ENCODE data around the gene KLK10. TPM values are rescaled to one million over a fixed set of nuclear protein-coding genes. Genes with fewer than 3 reads are reported as not detected.

KLK10 gene
- total RNA-seq, 1 donor from 2014 or later = 1.6 TPM

- no peak for TF ChIP-seq CTCF (IDR thresholded peaks at IDR 0.05)
- intact Hi-C loops (cut with DNase I) = no loop called here
- H3K27me3 ChIP-seq = no peaks in the 10 kb centered on the region
- H3K36me3 ChIP-seq = no peaks in the 10 kb centered on the region
- no peak within 1 kb of the TSS for H3K27ac ChIP-seq
- DNase-seq (ENCODE audit: low spot score in 2 of 2) = no peak
- H3K9me3 ChIP-seq = no peaks in the 10 kb centered on the region
- H3K4me3 ChIP-seq = no peak within 1 kb of the TSS
- no peaks in the 10 kb centered on the region for H3K4me1 ChIP-seq
Measured at GRCh38 chr19:51026554-51026831, 7.0 kb upstream of the KLK10 start, which contains the start of gene KLK11. KLK11 (minus strand) TSS chr19:51026616; CDS start chr19:51025631, 985 bp downstream.

GRCh38 chr19:51025809-51026553 lies 6.5 kb upstream of the KLK10 start:
- DNase-seq (ENCODE audit: low spot score in 2 of 2) = no peak
- H3K4me3 ChIP-seq = no peak overlapping the region
- TF ChIP-seq CTCF (IDR thresholded peaks at IDR 0.05) = no peak

GRCh38 chr19:51025401-51025800 lies 5.9 kb upstream of the KLK10 start:
- intact Hi-C loops (cut with DNase I) = no loop called here
- no peaks in the 10 kb centered on the region for H3K4me1 ChIP-seq
- no peaks in the 10 kb centered on the region for H3K9me3 ChIP-seq
- H3K36me3 ChIP-seq = no peaks in the 10 kb centered on the region
- no peak for TF ChIP-seq CTCF (IDR thresholded peaks at IDR 0.05)
- no peak for DNase-seq (ENCODE audit: low spot score in 2 of 2)
- H3K27me3 ChIP-seq = no peaks in the 10 kb centered on the region
- H3K27ac ChIP-seq = no peak overlapping the region
- H3K4me3 ChIP-seq = no peak overlapping the region

More at GRCh38 chr19:51025809-51026553, 6.5 kb upstream of the KLK10 start:
- Histone ChIP-seq H3K4me1 (no peaks in the 10 kb centered on the region), H3K36me3 (no peaks in the 10 kb centered on the region), H3K27me3 (no peaks in the 10 kb centered on the region), H3K27ac (no peak overlapping the region), H3K9me3 (no peaks in the 10 kb centered on the region)
- intact Hi-C loops (cut with DNase I) = no loop called here

GRCh38 chr19:51024924-51025323 lies 5.4 kb upstream of the KLK10 start:
- H3K27me3 ChIP-seq = no peaks in the 10 kb centered on the region

GRCh38 chr19:51023946-51024345 lies 4.4 kb upstream of the KLK10 start:
- Histone ChIP-seq H3K36me3 (no peaks in the 10 kb centered on the region), H3K9me3 (no peaks in the 10 kb centered on the region), H3K4me3 (no peak overlapping the region), H3K4me1 (no peaks in the 10 kb centered on the region), H3K27me3 (no peaks in the 10 kb centered on the region), H3K27ac (no peak overlapping the region)
- intact Hi-C loops (cut with DNase I) = no loop called here
- no peak for DNase-seq (ENCODE audit: low spot score in 2 of 2)
- no peak for TF ChIP-seq CTCF (IDR thresholded peaks at IDR 0.05)

More at GRCh38 chr19:51024924-51025323, 5.4 kb upstream of the KLK10 start:
- intact Hi-C loops (cut with DNase I) = no loop called here
- TF ChIP-seq CTCF (IDR thresholded peaks at IDR 0.05) = no peak
- no peaks in the 10 kb centered on the region for H3K4me1 ChIP-seq
- DNase-seq (ENCODE audit: low spot score in 2 of 2) = no peak
- no peaks in the 10 kb centered on the region for H3K9me3 ChIP-seq
- no peaks in the 10 kb centered on the region for H3K36me3 ChIP-seq
- no peak overlapping the region for H3K27ac ChIP-seq
- H3K4me3 ChIP-seq = no peak overlapping the region

GRCh38 chr19:51022526-51022925 lies 3.0 kb upstream of the KLK10 start:
- H3K4me3 ChIP-seq = no peak overlapping the region
- H3K27ac ChIP-seq = no peak overlapping the region
- no peaks in the 10 kb centered on the region for H3K4me1 ChIP-seq
- H3K27me3 ChIP-seq = no peaks in the 10 kb centered on the region
- no peaks in the 10 kb centered on the region for H3K36me3 ChIP-seq
- intact Hi-C loops (cut with DNase I) = no loop called here
- no peak for DNase-seq (ENCODE audit: low spot score in 2 of 2)
- H3K9me3 ChIP-seq = no peaks in the 10 kb centered on the region
- no peak for TF ChIP-seq CTCF (IDR thresholded peaks at IDR 0.05)
